Calu3 (cell line): ENCODE results near the gene KIAA0930. TPM values are rescaled to one million over a fixed set of nuclear protein-coding genes. Genes with fewer than 3 reads are reported as not detected.
A peak's percentile ranks its signal among the peaks of the same experiment; 100 is the strongest.

Experiments
- BruUV-seq: library from RNA; stranded (reverse); fragments of 400-500 nt; replicated peaks from 2 replicates; lab custom pipeline; 2021; lab: Mats Ljungman, UMichigan
- CTCF ChIA-PET: fragments of 300-600 bp; sonication (Branson Sonifier 250); formaldehyde crosslinking; loops from one replicate; lab custom pipeline; 2022; ENCODE audit warnings: antibody characterized with exemption; lab: Charles Lee
- DNase-seq: peaks from one replicate; pipeline ENCODE4 v3.0.0; 2022
- H3K27ac Mint-ChIP-seq: one replicate; pipeline ENCODE4 v1.8.0; 2022; ENCODE audit warnings: mixed read lengths; ENCODE audit not compliant: unreplicated experiment
- H3K27me3 Mint-ChIP-seq: one replicate; pipeline ENCODE4 v1.8.0; 2022; ENCODE audit warnings: mixed read lengths; ENCODE audit not compliant: unreplicated experiment
- H3K36me3 Mint-ChIP-seq: one replicate; pipeline ENCODE4 v1.8.0; 2022; ENCODE audit warnings: mild to moderate bottlenecking, moderate library complexity, mixed read lengths; ENCODE audit not compliant: insufficient read depth, unreplicated experiment
- H3K4me1 Mint-ChIP-seq: one replicate; pipeline ENCODE4 v1.8.0; 2022; ENCODE audit warnings: mild to moderate bottlenecking, low read depth, mixed read lengths; ENCODE audit not compliant: unreplicated experiment
- H3K4me3 Mint-ChIP-seq: one replicate; pipeline ENCODE4 v1.8.0; 2022; ENCODE audit warnings: mild to moderate bottlenecking, low read depth, moderate library complexity, mixed read lengths; ENCODE audit not compliant: unreplicated experiment
- H3K9me3 Mint-ChIP-seq: one replicate; pipeline ENCODE4 v1.8.0; 2022; ENCODE audit warnings: low read depth, mixed read lengths; ENCODE audit not compliant: unreplicated experiment
- intact Hi-C: fragments of 100-400 bp; cut with micrococcal nuclease; formaldehyde crosslinking; loops from one replicate; pipeline ENCODE4 v1.10.0; 2022; ENCODE audit not compliant: unreplicated experiment
- total RNA-seq: library from RNA; stranded (reverse); gene quantifications from 2 replicates; pipeline ENCODE4 v1.2.3, GENCODE V29; 2022
- TF ChIP-seq, protein P1 (sequence below): fragments of 200-600 bp; IDR thresholded peaks from one replicate; pipeline ENCODE4 v1.8.0; 2022; ENCODE audit warnings: antibody characterized with exemption; ENCODE audit not compliant: unreplicated experiment

The KIAA0930 gene
- total RNA-seq, 1 experiment from 2014 or later = 56.8 TPM

DNA sequence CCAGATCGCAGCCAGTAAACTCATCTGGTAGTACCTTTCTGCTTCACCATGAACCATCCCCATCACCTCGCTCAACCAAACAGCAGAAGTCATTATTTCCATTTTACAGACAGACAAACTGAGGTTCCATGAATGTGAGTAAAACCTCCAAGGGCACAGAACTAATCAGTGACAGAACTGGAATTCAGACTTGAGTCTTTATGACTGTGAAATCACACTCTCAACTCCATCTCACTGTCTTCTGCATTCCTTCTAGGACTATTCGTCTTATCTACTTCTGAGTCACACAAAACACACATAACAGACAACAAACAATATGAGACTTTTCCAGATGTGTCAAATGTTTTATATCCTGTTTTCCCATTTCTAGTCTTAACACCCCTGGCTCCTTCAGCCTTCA is 86.3 kb downstream of the KIAA0930 start:
- Mint-ChIP-seq H3K27me3 (no peaks in the 10 kb centered on the region), H3K4me3 (no peak overlapping the region), H3K9me3 (no peaks in the 10 kb centered on the region), H3K4me1 (peaks cover 47% of the 10 kb centered on the region), H3K36me3 (peaks cover 44% of the 10 kb centered on the region), H3K27ac (no peak overlapping the region)
- TF ChIP-seq, protein P1, sequence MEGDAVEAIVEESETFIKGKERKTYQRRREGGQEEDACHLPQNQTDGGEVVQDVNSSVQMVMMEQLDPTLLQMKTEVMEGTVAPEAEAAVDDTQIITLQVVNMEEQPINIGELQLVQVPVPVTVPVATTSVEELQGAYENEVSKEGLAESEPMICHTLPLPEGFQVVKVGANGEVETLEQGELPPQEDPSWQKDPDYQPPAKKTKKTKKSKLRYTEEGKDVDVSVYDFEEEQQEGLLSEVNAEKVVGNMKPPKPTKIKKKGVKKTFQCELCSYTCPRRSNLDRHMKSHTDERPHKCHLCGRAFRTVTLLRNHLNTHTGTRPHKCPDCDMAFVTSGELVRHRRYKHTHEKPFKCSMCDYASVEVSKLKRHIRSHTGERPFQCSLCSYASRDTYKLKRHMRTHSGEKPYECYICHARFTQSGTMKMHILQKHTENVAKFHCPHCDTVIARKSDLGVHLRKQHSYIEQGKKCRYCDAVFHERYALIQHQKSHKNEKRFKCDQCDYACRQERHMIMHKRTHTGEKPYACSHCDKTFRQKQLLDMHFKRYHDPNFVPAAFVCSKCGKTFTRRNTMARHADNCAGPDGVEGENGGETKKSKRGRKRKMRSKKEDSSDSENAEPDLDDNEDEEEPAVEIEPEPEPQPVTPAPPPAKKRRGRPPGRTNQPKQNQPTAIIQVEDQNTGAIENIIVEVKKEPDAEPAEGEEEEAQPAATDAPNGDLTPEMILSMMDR = no peak
- CTCF ChIA-PET = no interaction called here
- intact Hi-C loops = loop anchor here (10.0 kb wide), 1 partner anchor 50 kb away; no protein-coding TSS in a partner anchor
- DNase-seq = no peak
- no TSS peak for BruUV-seq

DNA sequence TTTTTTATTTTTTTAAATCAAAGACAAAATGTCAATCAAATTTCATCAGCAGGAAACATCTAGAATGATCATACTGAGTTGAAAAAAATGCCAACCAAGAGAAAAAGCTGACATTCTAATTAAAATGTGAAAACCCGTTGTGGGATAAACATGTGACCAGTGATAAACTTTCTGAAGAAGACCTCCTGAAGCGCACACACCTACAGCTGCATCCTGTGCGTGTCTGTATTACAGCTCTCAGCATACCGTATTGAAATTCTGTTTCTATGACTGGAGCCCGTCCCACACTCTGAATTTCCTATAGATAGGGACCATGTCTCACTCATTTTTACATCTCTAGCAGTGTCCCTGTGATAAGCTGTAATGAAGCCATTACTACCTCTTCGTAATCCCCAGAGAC is 89.2 kb downstream of the KIAA0930 start:
- no TSS peak for BruUV-seq
- TF ChIP-seq, protein P1 = no peak
- H3K27ac Mint-ChIP-seq = peak overlapping the region; percentile 23
- H3K36me3 Mint-ChIP-seq = peaks cover 35% of the 10 kb centered on the region
- peaks cover 20% of the 10 kb centered on the region for H3K4me1 Mint-ChIP-seq
- no peak for DNase-seq
- intact Hi-C loops = loop anchor here (10.0 kb wide), 1 partner anchor 47 kb away; no protein-coding TSS in a partner anchor
- H3K4me3 Mint-ChIP-seq = no peak overlapping the region
- CTCF ChIA-PET = interaction anchor here (0.7 kb wide), 1 partner anchor 233 kb away, joined by 3 read pairs; no protein-coding TSS in a partner anchor
- no peaks in the 10 kb centered on the region for H3K27me3 Mint-ChIP-seq
- no peaks in the 10 kb centered on the region for H3K9me3 Mint-ChIP-seq

DNA sequence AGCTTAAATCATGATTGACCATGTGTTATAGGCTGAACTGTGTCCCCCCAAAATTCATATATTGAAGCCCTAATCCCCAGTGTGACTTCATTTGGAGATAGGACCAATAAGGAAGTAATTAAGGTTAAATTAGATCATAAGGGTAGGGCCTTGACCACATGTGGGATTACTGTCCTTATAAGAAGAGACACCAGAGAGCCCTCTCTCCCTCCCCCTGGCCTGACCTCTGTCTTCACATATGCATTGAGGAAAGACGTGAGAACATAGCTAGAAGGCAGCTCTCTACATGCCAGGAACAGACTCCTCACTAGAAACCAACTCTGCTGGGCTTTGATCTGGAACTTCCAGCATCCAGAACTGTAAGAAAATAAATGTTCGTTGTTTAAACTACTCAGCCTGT is 90.6 kb downstream of the KIAA0930 start:
- intact Hi-C loops = loop anchor here (10.0 kb wide), 1 partner anchor 45 kb away; no protein-coding TSS in a partner anchor
- H3K36me3 Mint-ChIP-seq = peaks cover 26% of the 10 kb centered on the region
- no peak overlapping the region for H3K4me3 Mint-ChIP-seq
- no peaks in the 10 kb centered on the region for H3K9me3 Mint-ChIP-seq
- CTCF ChIA-PET = no interaction called here
- DNase-seq = no peak
- TF ChIP-seq, protein P1 = no peak
- H3K27ac Mint-ChIP-seq = no peak overlapping the region
- H3K27me3 Mint-ChIP-seq = no peaks in the 10 kb centered on the region
- peaks cover 14% of the 10 kb centered on the region for H3K4me1 Mint-ChIP-seq
- no TSS peak for BruUV-seq

DNA sequence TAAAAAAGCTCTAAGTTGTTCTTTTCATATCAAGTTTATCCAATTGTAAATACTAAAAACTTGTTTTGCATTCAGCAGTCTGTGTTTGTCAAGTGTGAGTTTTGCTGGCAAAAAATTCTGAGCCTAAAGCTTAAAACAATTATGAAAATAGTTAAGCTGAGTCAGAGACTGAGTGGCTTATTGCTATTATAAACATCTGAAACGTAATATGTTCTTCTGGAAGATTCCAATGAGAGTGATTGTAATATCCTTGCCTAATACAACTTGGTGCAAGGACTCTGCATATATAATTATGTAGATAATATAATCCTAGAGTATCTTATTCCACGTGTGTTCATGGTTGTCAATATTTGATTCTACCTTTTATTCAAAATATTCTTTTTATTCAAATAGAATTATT is 91.0 kb downstream of the KIAA0930 start:
- CTCF ChIA-PET = no interaction called here
- Mint-ChIP-seq H3K36me3 (peaks cover 24% of the 10 kb centered on the region), H3K27me3 (no peaks in the 10 kb centered on the region), H3K4me3 (no peak overlapping the region), H3K4me1 (peaks cover 9% of the 10 kb centered on the region), H3K9me3 (no peaks in the 10 kb centered on the region), H3K27ac (no peak overlapping the region)
- no TSS peak for BruUV-seq
- intact Hi-C loops = loop anchor here (10.0 kb wide), 1 partner anchor 45 kb away; no protein-coding TSS in a partner anchor
- TF ChIP-seq, protein P1 = no peak
- no peak for DNase-seq
